B cell (primary cell): ENCODE measurements around the gene HPX. TPM values are rescaled to one million over a fixed set of nuclear protein-coding genes. Genes with fewer than 3 reads are reported as not detected.

Source experiments
- ATAC-seq: fragments of 200-7000 bp; cut with Tn5 transposase; one replicate; pipeline ENCODE4 v1.10.0; 2021; ENCODE audit warnings: low read depth, mild to moderate bottlenecking, moderate number of reproducible peaks, moderate library complexity
- CTCF ChIA-PET: fragments of 350-600 bp; sonication (Branson Sonifier 250); formaldehyde crosslinking; loops from one replicate; lab custom pipeline; 2021; ENCODE audit warnings: antibody characterized with exemption, inconsistent platforms; lab: Charles Lee
- POLR2A ChIA-PET: fragments of 350-600 bp; sonication (Branson Sonifier 250); formaldehyde crosslinking; loops from one replicate; lab custom pipeline; 2021; ENCODE audit warnings: antibody characterized with exemption; lab: Charles Lee
- DNase-seq: peaks from one replicate; pipeline ENCODE4 v3.0.0; 2013
- H2AFZ ChIP-seq: 2 replicates; pipeline ENCODE4 v1.6.1; 2012; ENCODE audit warnings: mild to moderate bottlenecking, low read depth, low read length; ENCODE audit not compliant: insufficient read depth, poor library complexity, severe bottlenecking
- H3K27ac ChIP-seq, 2 donors: 1 replicate in 1 of 2; 2 replicates in 1 of 2; pipeline ENCODE4 v1.5.1; 2012 to 2013; ENCODE audit warnings: low read length in 2 of 2, mild to moderate bottlenecking in 2 of 2, moderate library complexity in 1 of 2
- H3K27me3 ChIP-seq, 4 experiments: fragments of 200-600 bp in 1 of 4; sonication (generic) in 1 of 4; replicated peaks in 1 of 4; 1 replicate in 2 of 4; 2 replicates in 2 of 4; pipeline versions ENCODE4 v1.6.1 to v1.7.0; 2013 to 2016; ENCODE audit warnings: low read length in 3 of 4, mild to moderate bottlenecking in 2 of 4, mixed read lengths in 1 of 4, moderate library complexity in 1 of 4; ENCODE audit not compliant: insufficient read depth in 4 of 4, control insufficient read depth in 3 of 4; ENCODE audit errors: control extremely low read depth in 1 of 4
- H3K36me3 ChIP-seq, 2 experiments: replicated peaks in 1 of 2; 1 replicate in 1 of 2; 2 replicates in 1 of 2; pipeline versions ENCODE4 v1.6.1 to v1.7.1; 2013; ENCODE audit warnings: low read length in 1 of 2; ENCODE audit not compliant: insufficient read depth in 2 of 2, control insufficient read depth in 1 of 2; ENCODE audit errors: control extremely low read depth in 1 of 2, extremely low read depth in 1 of 2
- H3K4me1 ChIP-seq, 2 donors: fragments of 200-600 bp in 1 of 2; sonication (generic) in 1 of 2; 1 replicate in 1 of 2; 2 replicates in 1 of 2; pipeline versions ENCODE4 v1.5.1 to v1.6.1; 2013 to 2017; ENCODE audit warnings: low read length in 2 of 2; ENCODE audit not compliant: control insufficient read depth in 2 of 2, insufficient read depth in 2 of 2
- H3K4me2 ChIP-seq: replicated peaks from 2 replicates; pipeline ENCODE3; 2012; ENCODE audit warnings: mild to moderate bottlenecking, low read depth, low read length; ENCODE audit not compliant: poor library complexity, severe bottlenecking
- H3K4me3 ChIP-seq, 5 experiments: fragments of 200-600 bp in 1 of 5; sonication (generic) in 1 of 5; 1 replicate in 3 of 5; 2 replicates in 2 of 5; pipeline versions ENCODE4 v1.5.1 to v1.7.0; 2011 to 2016; ENCODE audit warnings: low read length in 4 of 5, mild to moderate bottlenecking in 4 of 5, low read depth in 2 of 5, control low read depth in 1 of 5, moderate library complexity in 1 of 5; ENCODE audit not compliant: insufficient read depth in 1 of 5; ENCODE audit errors: control extremely low read depth in 1 of 5, extremely low read depth in 1 of 5
- H3K79me2 ChIP-seq: fragments of 200-600 bp; sonication (generic); one replicate; pipeline ENCODE4 v1.6.0; 2016; ENCODE audit warnings: low read length; ENCODE audit not compliant: control insufficient read depth, insufficient read depth
- H3K9ac ChIP-seq: fragments of 200-600 bp; sonication (generic); 2 replicates; pipeline ENCODE4 v1.6.1; 2017; ENCODE audit warnings: mild to moderate bottlenecking, low read length, moderate library complexity
- H3K9me3 ChIP-seq, 3 donors: one replicate each; pipeline versions ENCODE4 v1.6.1 to v1.7.1; 2013; ENCODE audit warnings: low read length in 2 of 3; ENCODE audit not compliant: control insufficient read depth in 2 of 3, insufficient read depth in 1 of 3; ENCODE audit errors: control extremely low read depth in 1 of 3
- H4K20me1 ChIP-seq: 2 replicates; pipeline ENCODE4 v1.6.0; 2012; ENCODE audit warnings: mild to moderate bottlenecking, low read length; ENCODE audit not compliant: insufficient read depth, control insufficient read depth, poor library complexity, severe bottlenecking
- H3K27ac Mint-ChIP-seq: one replicate; pipeline ENCODE4 v1.8.0; 2021; ENCODE audit warnings: mixed read lengths
- H3K27me3 Mint-ChIP-seq: one replicate; pipeline ENCODE4 v1.8.0; 2021; ENCODE audit warnings: mixed read lengths
- H3K4me1 Mint-ChIP-seq: one replicate; pipeline ENCODE4 v1.8.0; 2021; ENCODE audit warnings: mixed read lengths
- H3K4me3 Mint-ChIP-seq: one replicate; pipeline ENCODE4 v1.8.0; 2021; ENCODE audit warnings: mixed read lengths
- H3K9me3 Mint-ChIP-seq: one replicate; pipeline ENCODE4 v1.8.0; 2022; ENCODE audit warnings: mixed read lengths; ENCODE audit not compliant: insufficient read depth
- EZH2 ChIP-seq: IDR thresholded peaks from 2 replicates; pipeline ENCODE4 v1.6.1; 2012; ENCODE audit warnings: borderline replicate concordance, low read depth, mild to moderate bottlenecking, moderate library complexity, low read length; ENCODE audit not compliant: insufficient read depth, poor library complexity, severe bottlenecking
- WGBS: methylation state at CpG from one replicate; pipeline ENCODE4 v1.1.5; 2013; ENCODE audit warnings: missing lambda C conversion rate; ENCODE audit not compliant: insufficient coverage; 5-methylcytosine and 5-hydroxymethylcytosine counted together
- intact Hi-C: fragments of 100-400 bp; cut with micrococcal nuclease; formaldehyde crosslinking; loops from one replicate; pipeline ENCODE4 v1.10.0; 2022
- polyA plus RNA-seq: library from polyadenylated mRNA; depleted of rRNA; stranded (reverse); fragments of >200 nt; gene quantifications from 2 replicates; pipeline ENCODE4 v1.2.3, GENCODE V29; 2012
- total RNA-seq, 2 donors: library from RNA; stranded (reverse); fragments of 120-200 nt in 1 of 2; gene quantifications; 1 replicate in 1 of 2; 2 replicates in 1 of 2; pipeline versions ENCODE4 v1.2.3 to v1.2.4, GENCODE V29; 2013 to 2022
- TF ChIP-seq, protein P1 (sequence below): fragments of 200-600 bp; IDR thresholded peaks from one replicate; pipeline ENCODE4 v1.8.0; 2022; ENCODE audit warnings: antibody characterized with exemption, mild to moderate bottlenecking

Gene HPX
- total and polyA plus RNA-seq, 2 donors (not counting 1 experiment from before 2014, with no cell fraction given) = 0.64 to 1.1 TPM

DNA sequence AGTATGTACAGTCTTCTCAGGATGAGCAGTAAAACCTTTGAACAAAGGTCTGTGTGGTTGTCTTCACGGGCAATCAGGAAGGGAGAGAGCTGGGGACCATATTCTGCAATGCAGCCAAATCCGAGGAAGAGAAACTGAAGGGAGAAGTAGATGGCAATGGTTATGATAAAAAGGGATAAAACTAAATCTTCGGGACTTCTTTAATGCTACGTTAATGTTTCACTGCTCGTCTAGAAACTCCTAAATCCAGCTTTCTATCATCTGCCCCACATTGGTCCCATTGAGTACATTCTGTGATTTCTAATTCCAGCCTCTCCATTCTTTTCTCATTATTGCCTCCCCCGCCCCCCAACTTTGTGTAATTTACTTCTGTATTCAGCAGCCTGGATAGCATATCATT is 42.2 kb upstream of the HPX start:
- Histone ChIP-seq H3K27me3 (no peaks in the 10 kb centered on the region), H3K9ac (no peak overlapping the region), H3K9me3 (no peaks in the 10 kb centered on the region), H3K79me2 (peaks cover 47% of the 10 kb centered on the region), H3K27ac (peak overlapping the region in 1 of 2 donors; percentile 90), H4K20me1 (no peaks in the 10 kb centered on the region), H3K4me1 (peaks cover 20 to 27% of the 10 kb centered on the region in 2 donors), H2AFZ (no peak overlapping the region), H3K36me3 (peaks cover 0 to 56% of the 10 kb centered on the region in 2 experiments), H3K4me2 (peak overlapping the region; percentile 85), H3K4me3 (no peak overlapping the region)
- 97% methylated on average over 4 of the region's 6 CpGs for WGBS
- Mint-ChIP-seq H3K4me3 (peak overlapping the region; percentile 97), H3K27ac (peak overlapping the region; percentile 15), H3K4me1 (peaks cover 39% of the 10 kb centered on the region), H3K27me3 (no peaks in the 10 kb centered on the region), H3K9me3 (no peaks in the 10 kb centered on the region)
- ChIA-PET POLR2A (interaction anchor here (0.6 to 2.4 kb wide), 2 partner anchors 22 to 93 kb away, joined by 3 to 15 read pairs; partner anchors contain the start of gene SMPD1), CTCF (interaction anchor here (2.8 kb wide), 1 partner anchor 104 kb away, joined by 12 read pairs; no protein-coding TSS in a partner anchor)
- TF ChIP-seq, protein P1, sequence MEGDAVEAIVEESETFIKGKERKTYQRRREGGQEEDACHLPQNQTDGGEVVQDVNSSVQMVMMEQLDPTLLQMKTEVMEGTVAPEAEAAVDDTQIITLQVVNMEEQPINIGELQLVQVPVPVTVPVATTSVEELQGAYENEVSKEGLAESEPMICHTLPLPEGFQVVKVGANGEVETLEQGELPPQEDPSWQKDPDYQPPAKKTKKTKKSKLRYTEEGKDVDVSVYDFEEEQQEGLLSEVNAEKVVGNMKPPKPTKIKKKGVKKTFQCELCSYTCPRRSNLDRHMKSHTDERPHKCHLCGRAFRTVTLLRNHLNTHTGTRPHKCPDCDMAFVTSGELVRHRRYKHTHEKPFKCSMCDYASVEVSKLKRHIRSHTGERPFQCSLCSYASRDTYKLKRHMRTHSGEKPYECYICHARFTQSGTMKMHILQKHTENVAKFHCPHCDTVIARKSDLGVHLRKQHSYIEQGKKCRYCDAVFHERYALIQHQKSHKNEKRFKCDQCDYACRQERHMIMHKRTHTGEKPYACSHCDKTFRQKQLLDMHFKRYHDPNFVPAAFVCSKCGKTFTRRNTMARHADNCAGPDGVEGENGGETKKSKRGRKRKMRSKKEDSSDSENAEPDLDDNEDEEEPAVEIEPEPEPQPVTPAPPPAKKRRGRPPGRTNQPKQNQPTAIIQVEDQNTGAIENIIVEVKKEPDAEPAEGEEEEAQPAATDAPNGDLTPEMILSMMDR = no peak
- TF ChIP-seq EZH2 = no peak
- intact Hi-C loops = loop anchor here (10.0 kb wide), 1 partner anchor 798 kb away; the partner anchor contains the start of genes TRIM22 and TRIM5
- no peak for DNase-seq
- no peak for ATAC-seq

DNA sequence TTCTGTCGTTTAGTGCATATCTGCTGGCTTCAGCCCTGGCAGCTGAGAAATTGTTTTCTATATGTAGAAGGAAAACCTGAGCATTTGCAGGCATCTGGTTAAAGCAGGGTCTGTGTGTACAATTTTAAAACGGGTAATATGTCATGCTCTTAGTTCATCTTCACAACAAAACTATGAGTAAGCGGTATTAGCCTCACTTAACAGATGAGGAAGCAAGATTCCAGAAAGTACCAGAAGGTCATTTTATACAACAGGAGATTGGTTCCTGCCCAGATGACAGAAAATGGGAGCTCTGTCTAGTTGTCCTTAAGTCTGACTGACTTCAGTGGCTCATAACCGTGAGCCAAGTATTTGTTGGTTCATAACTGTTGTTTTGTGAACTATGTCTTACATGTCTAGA is 41.7 kb upstream of the HPX start:
- WGBS = 95% methylated on average over 2 of the region's 4 CpGs
- Histone ChIP-seq H3K4me1 (peaks cover 20 to 27% of the 10 kb centered on the region in 2 donors), H3K27ac (peak overlapping the region; percentile 90 to 96), H3K9me3 (no peaks in the 10 kb centered on the region), H3K27me3 (no peaks in the 10 kb centered on the region), H3K9ac (peak overlapping the region; percentile 84), H3K79me2 (peaks cover 47% of the 10 kb centered on the region), H3K36me3 (peaks cover 0 to 58% of the 10 kb centered on the region in 2 experiments), H3K4me3 (peak overlapping the region in 3 of 5 experiments; percentile 83 to 92 (median 85)), H3K4me2 (peak overlapping the region; percentile 85), H2AFZ (no peak overlapping the region), H4K20me1 (no peaks in the 10 kb centered on the region)
- no peaks in the 10 kb centered on the region for H3K9me3 Mint-ChIP-seq
- no peaks in the 10 kb centered on the region for H3K27me3 Mint-ChIP-seq
- ChIA-PET CTCF (interaction anchor here (1.0 to 2.8 kb wide), 3 partner anchors 48 to 255 kb away, joined by 3 to 12 read pairs (median 3); no protein-coding TSS in a partner anchor), POLR2A (interaction anchor here (0.6 to 2.4 kb wide), 4 partner anchors 22 to 137 kb away, joined by 3 to 15 read pairs (median 4); partner anchors contain the start of genes SMPD1, TAF10 and TPP1)
- DNase-seq (no peak), ATAC-seq (no peak)
- H3K4me1 Mint-ChIP-seq = peaks cover 39% of the 10 kb centered on the region
- H3K4me3 Mint-ChIP-seq = peak overlapping the region; percentile 97
- H3K27ac Mint-ChIP-seq = peak overlapping the region; percentile 97
- TF ChIP-seq EZH2 = no peak
- TF ChIP-seq, protein P1 = no peak
- intact Hi-C loops = loop anchor here (10.0 kb wide), 1 partner anchor 798 kb away; the partner anchor contains the start of genes TRIM22 and TRIM5
